Measurements from ENCODE around the gene ZFR2.

ZFR2 gene

DNA sequence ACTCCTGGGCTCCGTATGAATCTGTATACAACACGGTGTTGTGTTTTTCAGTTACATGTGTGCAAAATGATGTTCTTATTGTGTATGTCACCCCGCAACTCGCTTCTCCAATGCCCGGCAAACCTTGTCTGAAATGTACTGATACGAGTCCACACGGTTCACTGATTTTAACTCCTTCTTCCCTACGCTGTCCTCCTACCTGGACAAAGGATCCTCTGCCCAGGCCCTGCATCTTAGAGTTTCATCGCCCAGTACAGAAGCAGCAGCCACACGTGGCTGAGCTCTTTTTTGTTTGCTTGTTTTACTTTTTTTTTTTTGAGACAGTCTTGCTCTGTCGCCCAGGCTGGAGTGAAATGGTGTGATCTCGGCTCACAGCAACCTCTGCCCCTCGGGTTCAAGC, 28.9 kb downstream of the ZFR2 start:
- in situ Hi-C loops (cut with MboI; ENCODE audit: low sequenced_read_pairs), result no loop called here

DNA sequence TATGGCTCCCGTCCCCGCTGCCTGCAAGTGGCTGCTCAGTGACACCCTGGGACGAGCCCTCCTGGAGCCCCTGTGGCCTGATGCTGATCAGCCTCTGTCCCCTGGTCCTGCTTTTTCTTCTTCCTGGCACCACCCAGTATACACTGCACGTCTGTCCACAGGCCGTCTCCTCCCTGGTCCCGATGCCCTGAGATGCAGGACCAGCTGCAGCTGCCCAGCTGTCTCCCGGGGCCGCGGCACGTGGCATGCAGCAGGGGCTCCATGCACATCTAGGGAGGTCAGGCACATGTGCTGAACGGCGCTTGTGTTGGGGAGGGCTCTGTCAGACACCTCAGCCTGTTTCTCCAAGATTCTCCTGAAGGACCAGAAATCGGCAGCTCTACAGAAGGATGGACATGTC, 30.2 kb downstream of the ZFR2 start:
- in situ Hi-C loops (cut with MboI; ENCODE audit: low sequenced_read_pairs), result no loop called here

DNA sequence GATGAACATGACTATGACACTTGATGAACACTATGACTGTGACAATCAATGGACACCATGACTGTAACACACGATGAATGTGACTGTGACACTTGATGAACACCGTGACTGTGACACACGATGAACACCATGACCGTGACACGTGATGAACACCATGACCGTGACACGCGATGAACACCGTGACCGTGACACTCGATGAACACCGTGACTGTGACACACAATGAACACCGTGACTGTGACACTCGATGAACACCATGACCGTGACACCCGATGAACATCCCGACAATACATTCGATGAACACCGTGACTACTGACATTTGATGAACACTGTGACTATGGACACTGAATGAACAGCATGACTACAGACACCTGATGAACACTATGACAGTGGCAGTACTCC, 30.9 kb downstream of the ZFR2 start:
- in situ Hi-C loops (cut with MboI; ENCODE audit: low sequenced_read_pairs), result no loop called here

DNA sequence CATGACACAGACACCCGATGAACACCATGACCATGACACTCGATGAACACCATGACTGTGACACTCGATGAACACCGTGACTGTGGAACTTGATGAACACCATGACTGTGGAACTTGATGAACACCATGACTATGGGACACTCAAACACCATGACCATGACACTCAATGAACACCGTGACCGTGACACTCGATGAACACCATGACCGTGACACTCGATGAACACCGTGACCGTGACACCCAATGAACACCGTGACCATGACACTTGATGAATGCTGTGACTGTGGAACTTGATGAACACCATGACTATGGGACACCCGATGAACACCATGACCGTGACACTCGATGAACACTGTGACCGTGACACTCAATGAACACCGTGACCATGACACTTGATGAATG, 31.5 kb downstream of the ZFR2 start:
- in situ Hi-C loops (cut with MboI; ENCODE audit: low sequenced_read_pairs), result no loop called here

DNA sequence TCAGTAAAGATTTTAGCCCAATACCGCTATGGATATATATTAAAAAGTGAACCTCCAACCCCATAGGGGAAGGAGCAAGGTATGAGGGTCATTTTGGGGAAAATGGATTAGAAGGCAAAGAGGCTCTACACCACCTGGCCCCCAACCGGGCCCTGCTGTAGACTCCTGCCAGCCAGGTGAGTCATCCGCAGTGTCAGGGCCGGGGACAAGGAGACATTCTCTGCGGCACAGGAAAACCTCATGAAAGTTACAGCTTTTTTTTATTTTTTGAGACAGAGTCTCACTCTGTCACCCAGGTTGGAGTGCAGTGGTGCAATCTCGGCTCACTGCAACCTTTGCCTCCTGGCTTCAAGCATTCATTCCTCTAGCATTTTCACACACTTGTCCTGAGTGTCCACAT, 32.0 kb downstream of the ZFR2 start:
- in situ Hi-C loops (cut with MboI; ENCODE audit: low sequenced_read_pairs), result no loop called here

DNA sequence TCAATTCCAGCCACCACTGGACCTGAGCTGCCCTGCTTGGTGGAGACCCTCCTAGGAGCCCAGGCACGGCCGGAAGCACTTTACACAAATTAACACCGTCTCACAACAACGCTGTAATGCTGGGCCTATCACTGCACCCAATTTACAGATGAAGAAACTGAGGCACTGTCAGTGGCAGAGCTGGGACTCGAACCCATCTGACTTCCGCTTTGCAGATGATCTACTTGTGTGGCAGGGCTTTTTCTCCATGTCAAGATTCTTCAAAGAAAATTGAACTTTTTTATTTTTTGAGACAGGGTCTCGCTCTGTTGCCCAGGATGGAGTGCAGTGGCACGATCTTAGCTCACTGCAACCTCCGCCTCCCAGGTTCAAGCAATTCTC, 33.8 kb downstream of the ZFR2 start:
- in situ Hi-C loops (cut with MboI; ENCODE audit: low sequenced_read_pairs), result no loop called here

DNA sequence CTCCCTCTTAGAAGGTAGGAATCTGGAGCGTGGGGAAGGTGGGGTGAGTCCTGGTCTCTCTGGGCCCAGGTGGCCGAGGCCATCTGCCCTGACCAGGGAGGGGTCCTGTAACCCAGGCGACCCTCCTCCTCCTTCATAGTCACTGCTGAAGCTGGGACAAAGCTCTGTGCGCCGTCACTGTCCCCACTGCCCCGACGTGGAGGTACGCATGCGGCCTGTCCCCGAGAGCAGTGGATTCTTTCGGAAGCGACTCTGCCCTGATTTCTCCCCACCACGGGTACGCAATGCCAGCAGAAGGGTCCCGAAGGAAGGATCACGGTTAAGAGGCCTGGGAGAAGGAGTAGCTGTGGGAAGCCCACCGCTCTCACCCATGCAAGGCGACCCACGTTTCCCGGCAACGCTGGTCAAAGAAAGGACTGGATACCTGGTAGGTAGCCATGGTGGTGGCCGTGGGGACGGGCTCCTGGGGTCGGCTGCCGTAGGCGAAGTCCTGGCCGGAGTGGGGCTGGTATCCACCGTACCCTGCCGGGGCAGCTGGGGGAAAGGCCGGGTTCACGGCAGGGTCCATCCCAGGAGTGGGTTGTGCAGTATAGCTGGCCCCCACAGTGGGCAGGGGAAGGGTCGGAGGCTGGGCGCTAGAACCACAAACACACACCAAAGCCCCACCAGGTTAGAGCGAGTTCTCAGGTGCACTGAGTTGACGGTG, 34.3 kb downstream of the ZFR2 start:
- in situ Hi-C loops (cut with MboI; ENCODE audit: low sequenced_read_pairs), result no loop called here

DNA sequence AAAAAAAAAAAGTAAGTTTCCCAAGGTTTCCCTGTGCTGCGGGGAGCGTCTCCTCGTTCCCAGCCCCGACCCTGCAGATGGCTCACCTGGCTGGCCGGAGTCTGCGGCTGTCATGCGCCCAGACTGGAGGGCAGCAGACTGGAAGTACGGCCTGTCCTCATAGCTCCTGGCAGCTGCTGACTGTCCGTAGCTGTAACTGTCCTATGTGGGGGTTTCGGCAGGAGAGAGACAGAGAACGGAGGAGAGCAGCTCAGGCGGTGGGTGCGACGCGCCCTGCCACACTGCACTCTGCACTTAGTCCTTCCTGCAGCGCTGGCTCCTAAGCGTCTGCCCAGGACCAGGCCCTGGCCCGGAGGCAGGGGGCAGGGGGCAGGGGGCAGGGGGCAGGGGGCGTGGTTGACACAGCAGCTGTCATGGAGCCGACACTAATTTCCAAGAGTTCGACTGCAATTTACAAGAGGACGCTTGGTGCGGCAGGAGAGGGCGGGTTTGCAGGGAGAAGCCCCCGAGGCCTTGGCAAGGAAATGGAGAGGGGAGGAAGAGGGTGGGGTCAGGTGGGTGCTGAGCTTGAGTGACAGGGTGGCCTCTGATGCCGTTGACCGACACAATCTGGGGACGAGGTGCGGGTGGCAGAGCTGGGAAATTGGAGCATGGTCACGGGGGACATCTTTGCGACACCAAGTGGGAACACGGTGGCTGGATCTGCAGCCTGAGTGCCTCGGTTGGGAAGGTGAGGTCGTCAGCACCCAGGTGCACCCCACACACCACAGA, 35.1 kb downstream of the ZFR2 start:
- in situ Hi-C loops (cut with MboI; ENCODE audit: low sequenced_read_pairs), result no loop called here

DNA sequence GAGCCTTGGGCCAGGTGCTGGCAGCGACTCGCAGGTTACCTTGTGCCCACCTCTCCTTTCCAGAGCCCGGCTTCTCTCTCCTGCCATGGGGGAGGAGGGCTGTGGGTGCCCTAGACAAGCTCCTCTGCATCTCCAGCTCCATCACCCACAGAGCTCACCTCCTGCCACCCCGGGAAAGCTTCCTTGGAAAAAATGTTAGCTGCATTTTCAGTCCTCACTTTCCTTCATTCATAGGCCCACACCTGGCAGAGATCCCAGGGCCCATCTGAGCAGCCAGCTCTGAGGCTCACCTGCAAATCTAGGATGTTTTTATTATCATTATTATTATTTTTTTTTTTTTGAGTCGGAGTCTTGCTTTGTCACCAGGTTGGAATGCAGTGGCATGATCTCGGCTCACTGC, 36.8 kb downstream of the ZFR2 start:
- in situ Hi-C loops (cut with MboI; ENCODE audit: low sequenced_read_pairs), result no loop called here

DNA sequence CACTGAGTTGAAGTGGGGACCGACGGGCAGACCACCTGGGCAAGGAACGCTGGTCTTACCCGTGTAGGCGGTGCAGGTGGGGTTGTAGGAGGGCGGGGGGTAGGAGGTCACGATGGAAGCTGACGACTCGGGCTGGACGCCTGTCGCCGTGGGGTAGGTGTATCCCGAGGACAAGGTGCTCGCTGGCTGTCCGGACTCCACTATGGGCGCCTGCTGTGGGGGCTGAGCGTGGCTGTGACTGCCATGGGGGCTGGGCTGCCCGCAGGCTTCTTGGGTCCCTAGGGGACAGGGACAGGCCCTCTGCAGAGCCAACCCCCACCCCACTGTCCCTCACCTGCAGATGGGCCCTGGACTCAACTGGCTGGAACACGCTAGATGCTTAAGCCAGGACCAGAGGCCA, 37.2 kb downstream of the ZFR2 start:
- in situ Hi-C loops (cut with MboI; ENCODE audit: low sequenced_read_pairs), result no loop called here

DNA sequence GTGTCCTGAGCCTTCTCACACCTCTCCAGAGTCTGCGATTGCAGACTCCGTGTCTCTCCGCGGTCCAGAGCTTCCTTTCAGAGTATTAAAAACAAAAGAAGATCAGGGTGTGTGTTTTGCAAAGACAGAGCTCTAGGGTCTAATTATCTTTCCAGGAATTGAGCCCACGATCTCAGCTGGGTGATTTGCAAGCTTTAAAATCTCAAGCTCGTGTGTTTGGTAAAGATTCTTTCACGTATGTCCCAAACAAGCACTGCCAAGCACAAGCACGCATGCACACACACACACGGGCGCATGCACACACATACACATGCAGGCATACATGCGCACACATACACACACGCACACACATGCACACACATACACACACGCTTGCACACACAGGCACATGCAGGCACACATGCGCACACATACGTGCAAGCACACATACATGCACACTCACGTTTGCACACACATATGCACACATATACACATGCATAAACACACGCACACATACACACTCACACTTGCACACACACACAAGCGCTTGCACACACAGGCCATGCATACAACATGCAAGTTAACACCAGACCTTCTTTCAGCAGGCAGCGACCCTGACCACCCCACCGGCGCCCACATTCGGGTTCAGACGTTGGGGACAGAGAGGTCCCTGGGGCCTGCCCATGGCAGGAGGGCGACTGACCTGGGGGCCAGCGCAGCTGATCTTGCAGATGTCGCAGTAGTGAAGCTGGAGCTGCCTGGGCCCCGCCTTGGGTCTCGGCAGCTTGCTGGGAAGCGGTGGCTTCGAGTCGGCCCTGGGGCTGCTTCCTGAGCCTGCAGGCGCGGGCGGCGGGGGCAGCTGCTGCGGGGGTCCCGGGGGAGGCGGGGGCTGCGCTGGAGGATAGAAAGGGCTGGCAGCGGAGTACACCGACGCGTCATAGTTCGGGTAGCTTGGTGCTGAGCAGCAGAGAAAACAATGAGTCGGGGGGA, 37.9 kb downstream of the ZFR2 start:
- in situ Hi-C loops (cut with MboI; ENCODE audit: low sequenced_read_pairs), result no loop called here

DNA sequence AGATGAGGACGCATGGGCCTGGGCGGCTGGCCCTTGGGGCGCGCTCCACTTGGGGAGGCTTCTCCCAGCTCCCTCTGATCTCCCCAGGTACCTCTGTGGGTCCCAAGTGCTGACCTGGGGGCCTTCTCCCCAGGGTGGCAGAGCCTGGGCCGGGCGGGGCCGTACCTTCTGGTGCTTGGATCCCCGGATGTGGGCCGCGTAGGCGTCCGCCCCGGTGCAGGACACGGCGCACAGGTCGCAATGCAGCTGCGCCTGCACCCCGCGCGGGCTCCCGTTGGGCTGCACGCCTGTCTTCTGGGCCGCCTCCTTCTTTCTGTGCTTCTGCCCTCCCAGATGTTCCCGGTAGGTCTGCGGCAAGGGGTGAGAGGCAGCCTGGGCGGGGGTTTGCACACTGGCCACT, 41.5 kb downstream of the ZFR2 start:
- in situ Hi-C loops (cut with MboI; ENCODE audit: low sequenced_read_pairs), result no loop called here

DNA sequence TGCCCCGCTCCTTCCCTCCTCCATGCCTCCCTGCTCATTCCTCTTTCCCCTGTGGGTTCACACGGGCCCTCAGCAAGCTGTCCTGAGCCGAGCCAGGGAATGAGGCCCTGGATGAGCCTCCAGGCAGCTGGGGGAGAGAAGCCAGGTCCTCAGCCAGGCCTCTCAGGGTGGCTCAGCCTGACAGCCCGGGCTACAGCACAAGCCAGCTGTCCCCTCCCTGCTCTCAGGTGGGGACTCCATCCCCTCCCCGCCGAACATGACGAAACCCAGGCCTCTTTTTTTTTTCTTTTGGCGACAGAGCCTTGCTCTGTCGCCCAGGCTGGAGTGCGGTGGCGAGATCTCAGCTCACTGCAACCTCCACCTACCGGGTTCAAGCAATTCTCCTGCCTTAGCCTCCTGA, 42.7 kb downstream of the ZFR2 start:
- in situ Hi-C loops (cut with MboI; ENCODE audit: low sequenced_read_pairs), result no loop called here

DNA sequence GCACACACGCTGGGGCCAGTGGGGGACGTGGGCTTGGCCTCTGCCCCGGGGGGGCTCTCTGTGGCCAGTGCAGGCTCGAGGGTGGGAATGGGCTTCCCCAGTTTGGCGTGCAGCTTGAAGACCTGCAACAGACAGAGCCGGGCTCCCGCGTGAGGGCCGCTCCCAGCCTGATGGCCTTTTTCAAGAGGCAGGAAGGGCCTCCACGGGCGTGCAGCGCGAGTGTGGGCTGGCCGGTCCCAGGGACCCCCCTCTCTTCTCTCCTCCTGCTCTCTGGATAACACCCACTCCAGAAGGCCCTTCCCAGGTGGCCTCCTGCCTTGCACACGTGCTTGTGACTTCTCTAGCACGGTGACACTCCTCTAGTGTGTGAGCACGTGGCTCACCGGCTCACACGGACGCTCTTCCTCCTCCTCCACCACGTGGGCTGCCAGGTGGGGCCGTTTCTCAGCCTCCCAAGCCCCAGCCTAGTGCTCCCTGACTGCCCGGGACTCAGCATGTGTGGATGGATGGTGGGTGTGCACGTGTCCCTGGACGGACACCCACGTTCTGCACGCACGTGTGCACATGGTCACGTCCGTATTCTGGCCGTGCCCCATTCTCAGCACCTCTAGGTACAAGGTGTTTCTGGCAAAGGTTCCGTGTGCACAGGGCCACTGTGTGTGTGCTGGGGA, 43.4 kb downstream of the ZFR2 start:
- in situ Hi-C loops (cut with MboI; ENCODE audit: low sequenced_read_pairs), result no loop called here

DNA sequence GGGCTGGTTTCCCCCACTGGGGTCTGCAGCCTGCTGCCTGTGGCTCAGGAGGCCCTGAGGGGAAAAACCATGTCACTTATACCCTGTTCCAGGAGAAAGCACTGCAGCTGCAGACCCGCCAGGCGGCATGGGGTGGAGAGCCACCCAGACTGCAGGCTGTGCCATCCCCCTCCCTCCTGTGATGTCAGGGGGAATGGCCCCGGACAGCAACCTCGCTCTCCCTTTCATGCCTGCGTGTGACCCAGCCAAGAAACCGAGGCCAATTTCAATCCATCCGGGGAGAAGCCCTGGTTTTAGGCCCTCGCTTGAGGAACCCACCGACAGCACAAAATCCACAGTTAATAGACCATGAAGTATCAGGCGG, 45.5 kb downstream of the ZFR2 start:
- in situ Hi-C loops (cut with MboI; ENCODE audit: low sequenced_read_pairs), result no loop called here

DNA sequence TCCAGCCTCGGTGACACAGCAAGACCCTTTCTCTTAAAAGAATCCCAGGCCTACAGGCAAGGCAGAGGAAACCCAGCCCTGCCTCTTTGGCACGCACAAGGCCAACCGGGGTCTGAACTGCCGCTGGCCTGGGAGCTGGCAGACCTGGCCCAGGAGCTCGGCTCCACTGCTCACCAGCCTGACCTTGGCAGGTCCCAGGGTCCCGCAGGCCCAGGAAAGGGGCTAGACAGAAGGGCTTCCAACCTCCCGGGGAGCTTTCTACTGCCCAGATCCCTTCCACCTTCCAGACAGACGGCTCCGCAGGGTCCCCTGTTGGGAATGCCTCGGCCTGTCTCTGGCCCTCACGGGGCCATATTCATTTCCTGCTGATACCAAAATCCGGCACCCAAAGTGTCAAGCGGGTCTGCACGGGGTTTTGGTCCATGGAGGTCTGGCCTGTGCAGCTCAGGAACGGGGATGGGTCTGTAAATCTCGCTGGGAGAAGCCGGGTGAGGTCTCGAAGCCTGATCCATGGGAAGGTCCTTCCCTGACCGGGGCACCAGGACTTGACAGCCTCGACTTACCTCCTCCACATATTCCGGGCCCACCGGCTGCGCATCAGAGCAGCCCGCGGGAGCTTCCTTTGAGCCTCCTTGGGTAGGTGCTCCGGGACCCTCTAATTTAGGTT, 46.0 kb downstream of the ZFR2 start:
- in situ Hi-C loops (cut with MboI; ENCODE audit: low sequenced_read_pairs), result no loop called here

DNA sequence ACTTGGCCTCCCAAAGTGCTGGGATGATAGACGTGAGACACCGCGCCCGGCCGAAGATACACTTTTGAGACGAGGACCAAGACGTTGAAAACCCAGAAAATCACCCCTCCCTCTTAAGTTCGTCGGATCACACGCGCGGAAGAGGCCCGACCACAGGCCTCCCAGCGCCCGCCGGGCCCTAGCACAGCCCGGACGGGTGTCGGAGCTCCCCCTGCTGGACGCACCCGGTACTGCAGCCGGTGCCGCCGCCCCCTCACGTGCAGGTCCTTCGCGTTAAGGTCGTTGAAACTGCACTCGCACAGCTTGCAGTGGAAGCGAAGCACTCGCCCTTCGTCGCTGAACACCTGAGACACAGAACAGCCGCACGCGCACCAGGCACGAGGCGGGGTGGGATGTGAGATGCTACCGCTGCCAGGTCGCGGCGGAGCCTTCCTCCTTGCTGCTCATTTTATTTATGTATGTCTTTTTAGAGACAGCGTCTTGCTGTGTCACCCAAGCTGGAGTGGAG, 46.9 kb downstream of the ZFR2 start:
- in situ Hi-C loops (cut with MboI; ENCODE audit: low sequenced_read_pairs), result no loop called here

DNA sequence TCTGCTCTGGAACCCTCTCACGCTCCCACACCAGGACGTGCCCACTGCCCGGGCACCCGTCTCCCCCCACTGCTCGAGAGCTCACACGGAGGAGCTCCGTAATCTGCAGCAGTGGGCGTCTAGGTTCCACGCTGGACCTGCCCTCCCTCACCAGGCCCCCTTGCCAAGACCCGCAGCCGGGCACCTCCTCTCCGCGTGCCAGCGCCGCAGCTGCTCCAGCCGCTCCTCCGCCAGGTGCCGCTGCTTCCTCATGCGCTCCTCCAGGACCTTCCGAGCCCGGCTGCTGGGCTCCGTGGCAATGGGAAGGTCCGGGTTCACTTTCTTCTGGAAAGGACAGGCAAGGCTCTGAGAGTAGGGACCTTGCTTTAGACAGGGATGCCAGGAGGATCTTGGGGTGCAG, 47.7 kb downstream of the ZFR2 start:
- in situ Hi-C loops (cut with MboI; ENCODE audit: low sequenced_read_pairs), result no loop called here

DNA sequence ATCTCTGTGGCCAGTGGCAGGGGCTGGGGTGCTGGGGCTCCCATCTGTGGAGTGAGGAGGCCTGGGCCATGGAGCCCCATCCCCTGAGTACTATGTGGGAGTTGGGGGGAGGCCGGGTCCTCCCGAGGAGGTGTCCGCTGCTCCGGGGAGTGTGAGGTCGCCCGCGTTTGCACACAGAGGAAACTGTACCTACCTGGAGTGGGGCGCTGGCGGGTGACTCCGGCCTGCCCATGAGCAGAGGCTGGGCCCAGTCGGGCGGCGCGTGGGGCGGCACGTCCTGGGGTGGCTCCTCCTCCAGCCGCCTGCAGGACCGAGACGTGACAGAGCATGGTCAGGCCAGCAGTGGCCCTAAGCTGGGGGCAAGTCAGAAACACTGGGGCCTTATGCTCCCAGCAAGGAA, 48.8 kb downstream of the ZFR2 start:
- in situ Hi-C loops (cut with MboI; ENCODE audit: low sequenced_read_pairs), result no loop called here

DNA sequence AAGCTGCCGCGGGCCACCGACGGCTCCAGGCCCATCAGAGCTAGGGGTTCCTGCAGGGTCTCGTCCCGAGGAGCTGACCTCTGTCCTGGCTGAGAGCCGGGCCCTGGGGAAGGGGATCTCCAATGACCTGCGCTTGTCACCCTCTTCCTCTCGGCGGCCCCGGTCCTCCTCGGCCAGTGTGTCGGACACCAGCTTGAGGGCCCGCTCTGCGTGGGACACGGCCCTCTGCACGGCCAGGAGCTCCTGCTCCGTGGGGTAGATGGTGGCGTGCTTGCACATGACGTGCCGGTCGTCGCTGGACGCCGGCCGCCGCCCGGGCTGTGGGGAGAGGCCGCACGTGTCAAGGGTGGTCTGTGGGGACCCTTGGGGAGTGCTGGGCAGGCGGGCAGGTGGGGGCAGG, 49.9 kb downstream of the ZFR2 start:
- in situ Hi-C loops (cut with MboI; ENCODE audit: low sequenced_read_pairs), result no loop called here

All from HL-60/S4 treated with phorbol 12-myristate 13-acetate at 8.2 ng/mL for 4 days and 3 days (cell line).